OCI-M2 (cell line): ENCODE results near the gene RAB44.

Source experiments
- DNase-seq: peaks from one replicate; lab custom pipeline; 2025; ENCODE audit not compliant: unreplicated experiment; lab: John Stamatoyannopoulos, UW

RAB44 gene

GRCh38 chr6:36685926-36686667 lies 11.5 kb upstream of the RAB44 start:
- no peak for DNase-seq

- DNase-seq = no peak
Measured at GRCh38 chr6:36686668-36687513, 10.7 kb upstream of the RAB44 start.

GRCh38 chr6:36688063-36688738 lies 9.4 kb upstream of the RAB44 start:
- no peak for DNase-seq

- no peak for DNase-seq
Measured at GRCh38 chr6:36688739-36689075, 8.9 kb upstream of the RAB44 start.

GRCh38 chr6:36691011-36691410 lies 6.6 kb upstream of the RAB44 start:
- DNase-seq = no peak

- no peak for DNase-seq
Measured at GRCh38 chr6:36691612-36692011, 6.0 kb upstream of the RAB44 start.

- DNase-seq = no peak
Measured at GRCh38 chr6:36692220-36692619, 5.4 kb upstream of the RAB44 start.

GRCh38 chr6:36692861-36693702 lies 4.5 kb upstream of the RAB44 start:
- DNase-seq = no peak

GRCh38 chr6:36694616-36695015 lies 3.0 kb upstream of the RAB44 start:
- DNase-seq = no peak

- DNase-seq = no peak
Measured at GRCh38 chr6:36695414-36695813, 2.2 kb upstream of the RAB44 start.

GRCh38 chr6:36698196-36698595 lies 570 bp downstream of the RAB44 start:
- no peak for DNase-seq

GRCh38 chr6:36698871-36699271 lies 1.2 kb downstream of the RAB44 start:
- DNase-seq = no peak

- no peak for DNase-seq
Measured at GRCh38 chr6:36699348-36699747, 1.7 kb downstream of the RAB44 start.

- no peak for DNase-seq
Measured at GRCh38 chr6:36700071-36700812, 2.6 kb downstream of the RAB44 start.

- no peak for DNase-seq
Measured at GRCh38 chr6:36700831-36701230, 3.2 kb downstream of the RAB44 start.

- DNase-seq = no peak
Measured at GRCh38 chr6:36701401-36701991, 3.9 kb downstream of the RAB44 start.

GRCh38 chr6:36702656-36703055 lies 5.0 kb downstream of the RAB44 start:
- DNase-seq = no peak

- DNase-seq = no peak
Measured at GRCh38 chr6:36703081-36703606, 5.5 kb downstream of the RAB44 start.

GRCh38 chr6:36703982-36704381 lies 6.4 kb downstream of the RAB44 start:
- no peak for DNase-seq
